Frontal cortex (tissue), 4 donors: ENCODE measurements around the gene OSBPL6. TPM values are rescaled to one million over a fixed set of nuclear protein-coding genes. Genes with fewer than 3 reads are reported as not detected.
A peak's percentile ranks its signal among the peaks of the same experiment; 100 is the strongest.
"Not testable (repeated sequence)": the region's sequence is repeated elsewhere in the genome, so short reads cannot be mapped to it uniquely, and the experiment has no call there.

Experiments used
- DNase-seq, 2 donors: peaks; one replicate each; pipeline ENCODE4 v3.0.0; 2012; ENCODE audit warnings: low spot score in 2 of 2
- FAIRE-seq: peaks from 2 replicates; lab custom pipeline; 2012; peaks lifted over from hg19 to GRCh38; lab: Jason Lieb, UNC
- total RNA-seq: library from RNA; depleted of rRNA; stranded (reverse); fragments of >200 nt; gene quantifications from one replicate; pipeline ENCODE4 v1.2.3, GENCODE V29; 2014
- donor health status: control.
- donor health status: control.
- donor health status: control.

The OSBPL6 gene
- total RNA-seq, 1 donor from 2014 or later = 11.4 TPM

GRCh38 chr2:178418426-178418825 is 224.1 kb downstream of the OSBPL6 start:
- FAIRE-seq (no peak), DNase-seq (no peak)

GRCh38 chr2:178419123-178419522 is 224.8 kb downstream of the OSBPL6 start:
- FAIRE-seq = no peak

DNA sequence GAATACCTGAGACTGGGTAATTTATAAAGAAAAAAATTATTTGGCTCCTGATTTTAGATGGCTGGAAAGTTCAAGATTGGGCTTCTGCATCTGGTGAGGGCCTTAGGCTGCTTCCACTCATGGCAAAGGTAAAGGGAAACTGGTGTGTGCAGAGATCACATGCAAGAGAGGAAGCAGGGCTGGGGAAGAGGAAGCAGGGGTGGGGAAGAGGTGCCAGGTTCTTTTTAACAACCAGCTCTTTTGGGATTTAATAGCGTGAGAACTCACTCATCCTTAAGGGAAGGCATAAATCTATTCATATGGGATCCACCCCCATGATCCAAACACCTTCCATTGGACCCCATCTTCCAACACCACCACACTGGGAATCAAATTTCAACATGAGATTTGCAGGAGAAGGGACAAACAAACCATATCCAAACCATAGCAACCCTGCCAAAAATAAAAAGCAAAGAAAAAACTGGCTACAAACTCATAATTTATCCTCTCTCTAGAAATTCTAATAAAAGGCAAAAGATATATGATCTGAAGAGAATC is 226.2 kb downstream of the OSBPL6 start:
- DNase-seq (no peak), FAIRE-seq (no peak)

More at GRCh38 chr2:178419123-178419522, 224.8 kb downstream of the OSBPL6 start:
- DNase-seq = no peak

- FAIRE-seq = no peak
- DNase-seq = no peak
Observed at GRCh38 chr2:178422097-178422496, 227.8 kb downstream of the OSBPL6 start.

DNA sequence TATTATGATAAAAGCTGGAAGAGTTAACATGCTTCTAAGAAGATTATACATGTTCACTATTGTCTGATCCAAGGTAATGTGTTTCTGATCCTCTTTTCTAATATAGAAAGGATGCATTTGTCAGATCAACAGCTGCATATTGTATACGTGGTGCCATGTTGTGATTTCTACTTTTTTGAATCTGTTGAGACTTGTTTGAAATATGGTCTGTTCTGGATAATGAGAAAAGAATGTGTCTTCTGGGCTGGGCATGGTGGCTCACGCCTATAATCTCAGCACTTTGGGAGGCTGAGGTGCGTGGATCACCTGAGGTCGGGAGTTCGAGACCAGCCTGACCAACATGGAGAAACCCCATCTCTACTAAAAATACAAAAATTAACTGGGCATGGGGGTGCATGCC is 229.4 kb downstream of the OSBPL6 start:
- not testable (repeated sequence) for DNase-seq, FAIRE-seq

- FAIRE-seq (no peak), DNase-seq (no peak)
Observed at GRCh38 chr2:178425255-178425827, 231.0 kb downstream of the OSBPL6 start.

- no peak for DNase-seq
- no peak for FAIRE-seq
Observed at GRCh38 chr2:178426388-178426787, 232.1 kb downstream of the OSBPL6 start.

DNA sequence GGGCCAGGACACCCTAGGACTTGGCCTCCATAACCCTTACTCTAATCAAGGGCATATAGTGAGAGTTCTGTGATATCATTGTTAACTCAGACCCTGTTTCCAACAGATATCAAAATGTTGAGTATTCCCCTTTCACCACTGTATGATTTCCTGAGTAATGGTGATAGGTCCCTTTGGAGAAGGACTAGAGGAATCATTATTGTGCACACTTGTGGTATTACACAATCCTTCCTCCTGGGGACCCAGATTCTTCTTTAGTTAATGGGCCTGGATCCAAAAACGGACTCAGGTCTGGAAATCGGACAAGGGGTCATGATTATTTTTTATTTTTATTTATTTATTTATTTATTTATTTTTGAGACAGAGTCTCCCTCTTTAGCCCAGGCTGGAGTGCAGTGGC is 233.1 kb downstream of the OSBPL6 start:
- DNase-seq (no peak), FAIRE-seq (no peak)

- DNase-seq = no peak
- no peak for FAIRE-seq
Observed at GRCh38 chr2:178428396-178428806, 234.1 kb downstream of the OSBPL6 start.

- FAIRE-seq (no peak), DNase-seq (no peak)
Observed at GRCh38 chr2:178429336-178429735, 235.0 kb downstream of the OSBPL6 start.

DNA sequence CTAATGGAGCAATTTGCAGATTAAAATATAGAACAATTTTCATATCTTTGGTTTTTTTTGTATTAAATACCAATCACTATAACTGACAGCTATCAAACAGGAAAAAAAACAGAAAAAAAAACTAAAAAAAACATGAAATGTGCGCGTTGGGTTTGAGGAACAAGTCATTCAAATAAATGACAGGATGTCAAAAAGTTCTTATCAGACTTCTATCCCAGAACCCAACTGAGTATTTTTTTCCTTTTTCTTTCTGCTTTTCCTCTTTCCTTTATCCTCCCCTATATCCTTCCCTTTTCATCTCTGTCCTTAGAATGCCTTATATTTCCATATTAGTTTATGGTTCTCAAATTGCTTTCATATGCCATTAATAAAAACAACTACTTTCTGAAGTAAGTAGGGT is 242.3 kb downstream of the OSBPL6 start:
- FAIRE-seq (no peak), DNase-seq (no peak)

DNA sequence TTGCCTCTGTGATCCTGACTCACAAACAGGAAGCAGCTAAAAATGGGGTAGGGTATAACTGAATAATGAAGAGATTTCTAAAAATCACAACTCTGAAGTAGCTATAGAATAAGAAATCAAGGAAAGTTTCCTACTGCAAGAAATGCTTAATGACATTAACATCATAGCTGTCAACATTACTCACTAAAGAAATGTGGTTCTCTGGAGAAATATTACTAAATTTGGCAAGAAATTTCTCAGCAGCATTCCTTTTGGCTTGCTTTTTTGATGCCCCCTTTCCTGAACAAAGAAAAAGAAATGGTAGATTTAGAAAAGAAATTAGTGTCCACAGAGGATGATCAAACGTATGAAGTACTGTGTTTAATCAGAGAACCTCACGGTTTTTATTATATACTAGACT is 247.1 kb downstream of the OSBPL6 start:
- FAIRE-seq (no peak), DNase-seq (no peak)

GRCh38 chr2:178448968-178449661 is 254.8 kb downstream of the OSBPL6 start:
- FAIRE-seq = no peak
- DNase-seq = no peak

- DNase-seq (peak in 1 of 2 donors; percentile 19), FAIRE-seq (no peak)
Observed at GRCh38 chr2:178449700-178450523, 255.6 kb downstream of the OSBPL6 start.

DNA sequence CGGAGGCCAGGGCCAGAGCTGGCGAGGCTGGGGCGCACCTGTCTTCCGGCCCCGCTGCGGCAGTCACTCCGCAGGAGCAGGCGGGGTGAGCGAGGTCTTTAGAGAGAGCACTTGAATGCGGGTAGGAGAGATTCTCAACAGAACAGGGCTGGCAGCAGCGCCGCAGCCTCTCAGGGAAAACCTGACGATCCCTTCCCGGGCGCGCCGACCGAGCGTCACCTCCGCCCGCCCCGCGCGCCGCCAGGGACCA is 256.1 kb downstream of the OSBPL6 start:
- FAIRE-seq (no peak), DNase-seq (no peak)

- FAIRE-seq (no peak), DNase-seq (peak; percentile 95 to 96)
Observed at GRCh38 chr2:178450774-178451525, 256.6 kb downstream of the OSBPL6 start, which contains the start of the genes PJVK and PRKRA. Gene PJVK, plus strand, starts transcription at chr2:178451378. Its CDS starts 2,032 bp downstream, at chr2:178453410. Gene PRKRA, minus strand, starts transcription at chr2:178451175. Its CDS starts 145 bp downstream, at chr2:178451030.

DNA sequence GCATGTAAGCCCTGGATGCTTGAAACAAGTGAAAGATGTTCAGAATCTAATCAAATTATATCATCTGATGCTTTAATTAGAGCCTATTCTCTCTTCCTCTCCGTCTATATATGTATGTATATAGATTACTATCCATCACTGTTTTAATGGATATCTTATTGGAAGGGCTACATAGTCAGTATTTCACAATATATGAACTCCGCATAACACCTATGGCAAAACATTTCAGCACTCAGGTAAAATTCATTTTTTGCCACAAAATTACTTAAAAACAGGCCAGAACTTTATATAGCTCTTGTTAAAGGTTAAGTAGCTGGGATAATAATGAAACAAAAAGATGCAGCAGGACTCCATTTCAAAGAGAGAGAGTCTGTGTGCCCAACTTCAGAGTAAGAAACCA is 258.0 kb downstream of the OSBPL6 start:
- FAIRE-seq (no peak), DNase-seq (no peak)
